ENCODE results near the gene HUWE1. TPM values are rescaled to one million over a fixed set of nuclear protein-coding genes. Genes with fewer than 3 reads are reported as not detected.
"Not testable (repeated sequence)": the region's sequence is repeated elsewhere in the genome, so short reads cannot be mapped to it uniquely, and the experiment has no call there.

HUWE1 gene
- total RNA-seq, 2 donors from 2014 or later = 102 to 169 TPM

DNA sequence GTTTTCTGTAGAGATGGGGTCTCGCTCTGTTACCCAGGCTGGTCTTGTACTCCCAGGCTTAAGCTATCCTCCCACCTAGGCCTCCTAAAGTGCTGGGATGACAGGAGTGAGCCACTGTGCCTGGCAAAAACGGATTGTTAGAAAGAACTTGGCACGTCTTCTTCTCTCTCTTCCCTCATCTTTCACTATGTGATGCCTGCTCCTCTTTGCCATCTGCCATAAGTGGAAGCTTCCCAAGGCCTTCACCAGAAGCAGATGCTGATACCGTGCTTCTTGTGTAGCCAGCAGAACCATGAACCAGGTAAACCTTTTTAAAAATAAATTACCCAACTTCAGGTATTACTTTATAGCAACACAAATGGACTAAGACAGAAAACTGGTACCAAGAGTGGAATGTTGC lies 36.9 kb upstream of the HUWE1 start:
- H3K27ac ChIP-seq = no peak overlapping the region
- no peak for ATAC-seq (ENCODE audit: insufficient number of reproducible peaks, low FRiP score, low read depth)
- H3K4me1 ChIP-seq (ENCODE audit: control insufficient read depth in 1 of 2, low read depth in 2 of 2) = no peaks in the 10 kb centered on the region
- TF ChIP-seq, protein P1, sequence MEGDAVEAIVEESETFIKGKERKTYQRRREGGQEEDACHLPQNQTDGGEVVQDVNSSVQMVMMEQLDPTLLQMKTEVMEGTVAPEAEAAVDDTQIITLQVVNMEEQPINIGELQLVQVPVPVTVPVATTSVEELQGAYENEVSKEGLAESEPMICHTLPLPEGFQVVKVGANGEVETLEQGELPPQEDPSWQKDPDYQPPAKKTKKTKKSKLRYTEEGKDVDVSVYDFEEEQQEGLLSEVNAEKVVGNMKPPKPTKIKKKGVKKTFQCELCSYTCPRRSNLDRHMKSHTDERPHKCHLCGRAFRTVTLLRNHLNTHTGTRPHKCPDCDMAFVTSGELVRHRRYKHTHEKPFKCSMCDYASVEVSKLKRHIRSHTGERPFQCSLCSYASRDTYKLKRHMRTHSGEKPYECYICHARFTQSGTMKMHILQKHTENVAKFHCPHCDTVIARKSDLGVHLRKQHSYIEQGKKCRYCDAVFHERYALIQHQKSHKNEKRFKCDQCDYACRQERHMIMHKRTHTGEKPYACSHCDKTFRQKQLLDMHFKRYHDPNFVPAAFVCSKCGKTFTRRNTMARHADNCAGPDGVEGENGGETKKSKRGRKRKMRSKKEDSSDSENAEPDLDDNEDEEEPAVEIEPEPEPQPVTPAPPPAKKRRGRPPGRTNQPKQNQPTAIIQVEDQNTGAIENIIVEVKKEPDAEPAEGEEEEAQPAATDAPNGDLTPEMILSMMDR (IDR thresholded peaks at IDR 0.05) = no peak
- no peak for DNase-seq (ENCODE audit: low spot score)
- H3K9me3 ChIP-seq = no peaks in the 10 kb centered on the region
- H3K4me3 ChIP-seq = no peak overlapping the region
- H3K27me3 ChIP-seq (replicated peaks; ENCODE audit: insufficient read depth) = no peaks in the 10 kb centered on the region
- H3K36me3 ChIP-seq = no peaks in the 10 kb centered on the region

DNA sequence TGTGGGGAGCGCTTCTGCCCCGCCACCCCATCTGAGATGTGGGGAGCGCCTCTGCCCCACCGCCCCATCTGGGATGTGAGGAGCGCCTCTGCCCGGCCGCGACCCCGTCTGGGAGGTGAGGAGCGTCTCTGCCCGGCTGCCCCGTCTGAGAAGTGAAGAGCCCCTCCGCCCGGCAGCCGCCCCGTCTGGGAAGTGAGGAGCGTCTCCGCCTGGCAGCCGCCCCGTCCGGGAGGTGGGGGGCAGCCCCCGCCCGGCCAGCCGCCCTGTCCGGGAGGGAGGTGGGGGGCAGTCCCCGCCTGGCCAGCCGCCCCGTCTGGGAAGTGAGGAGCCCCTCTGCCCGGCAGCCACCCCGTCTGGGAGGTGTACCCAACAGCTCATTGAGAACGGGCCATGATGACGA lies 35.1 kb upstream of the HUWE1 start:
- not testable (repeated sequence) for H3K4me3 ChIP-seq; DNase-seq (ENCODE audit: low spot score); H3K9me3 ChIP-seq; H3K4me1 ChIP-seq (ENCODE audit: control insufficient read depth in 1 of 2, low read depth in 2 of 2); ATAC-seq (ENCODE audit: insufficient number of reproducible peaks, low FRiP score, low read depth); H3K36me3 ChIP-seq; H3K27me3 ChIP-seq (replicated peaks; ENCODE audit: insufficient read depth); H3K27ac ChIP-seq

DNA sequence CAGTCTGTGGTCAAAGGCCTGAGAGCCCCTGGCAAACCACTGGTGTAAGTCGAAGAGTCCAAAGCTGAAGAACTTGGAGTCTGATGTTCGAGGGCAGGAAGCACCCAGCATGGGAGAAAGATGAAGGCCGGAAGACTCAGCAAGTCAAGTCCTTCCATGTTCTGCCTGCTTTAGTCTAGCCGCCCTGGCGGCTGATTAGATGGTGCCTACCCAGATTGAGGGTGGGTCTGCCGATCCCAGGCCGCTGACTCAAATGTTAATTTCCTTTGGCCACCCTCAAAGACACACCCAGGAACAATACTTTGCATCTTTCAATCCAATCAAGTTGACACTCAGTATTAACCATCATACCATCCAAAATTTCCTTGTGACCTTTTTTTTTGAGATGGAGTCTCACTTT lies 33.1 kb upstream of the HUWE1 start:
- not testable (repeated sequence) for H3K9me3 ChIP-seq; H3K36me3 ChIP-seq; H3K27me3 ChIP-seq (replicated peaks; ENCODE audit: insufficient read depth); H3K4me3 ChIP-seq; ATAC-seq (ENCODE audit: insufficient number of reproducible peaks, low FRiP score, low read depth); H3K4me1 ChIP-seq (ENCODE audit: control insufficient read depth in 1 of 2, low read depth in 2 of 2); H3K27ac ChIP-seq; DNase-seq (ENCODE audit: low spot score)

DNA sequence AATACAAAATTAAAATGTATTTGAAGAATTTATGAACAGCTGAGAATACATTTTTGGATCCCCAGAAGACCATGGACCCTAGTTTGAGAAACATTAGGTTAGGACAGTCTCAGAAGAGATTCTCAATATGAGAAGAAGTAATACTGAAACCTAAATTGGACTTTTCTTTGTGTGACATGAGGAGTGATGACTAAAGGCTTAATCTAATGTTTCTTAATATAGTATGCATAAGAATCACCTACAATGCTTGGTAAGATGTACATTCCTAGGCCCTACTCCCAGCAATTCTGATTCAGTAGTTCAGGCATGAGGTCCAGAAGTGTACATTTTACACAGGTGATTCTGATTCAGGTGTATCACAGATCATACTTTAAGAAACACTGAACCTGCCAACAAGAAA lies 31.6 kb upstream of the HUWE1 start:
- DNase-seq (ENCODE audit: low spot score) (no peak), ATAC-seq (ENCODE audit: insufficient number of reproducible peaks, low FRiP score, low read depth) (no peak)
- no peak overlapping the region for H3K27ac ChIP-seq
- H3K4me3 ChIP-seq = no peak overlapping the region
- H3K9me3 ChIP-seq = no peaks in the 10 kb centered on the region
- TF ChIP-seq, protein P1 (IDR thresholded peaks at IDR 0.05) = no peak
- no peaks in the 10 kb centered on the region for H3K27me3 ChIP-seq (replicated peaks; ENCODE audit: insufficient read depth)
- H3K36me3 ChIP-seq = no peaks in the 10 kb centered on the region
- no peaks in the 10 kb centered on the region for H3K4me1 ChIP-seq (ENCODE audit: control insufficient read depth in 1 of 2, low read depth in 2 of 2)

DNA sequence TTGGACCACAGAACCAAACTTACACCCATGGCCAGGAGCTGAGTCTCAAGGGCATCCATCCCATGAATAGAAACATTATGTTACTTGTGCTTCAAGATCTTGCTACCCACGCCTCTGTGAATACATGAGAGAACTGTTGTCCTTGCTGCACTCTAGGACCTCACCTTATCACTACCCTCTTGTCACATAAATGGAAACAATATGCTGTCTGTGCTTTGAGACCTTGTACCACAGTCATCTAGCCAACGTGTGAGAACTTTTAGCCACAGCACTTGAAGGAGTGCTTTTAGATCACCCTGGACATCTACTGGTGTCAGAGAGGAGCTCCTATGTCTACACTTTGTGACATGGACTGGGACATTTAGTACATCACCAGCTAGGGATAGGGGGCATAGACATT lies 30.7 kb upstream of the HUWE1 start:
- TF ChIP-seq, protein P1 (IDR thresholded peaks at IDR 0.05) = no peak
- no peaks in the 10 kb centered on the region for H3K9me3 ChIP-seq
- no peaks in the 10 kb centered on the region for H3K27me3 ChIP-seq (replicated peaks; ENCODE audit: insufficient read depth)
- no peak for ATAC-seq (ENCODE audit: insufficient number of reproducible peaks, low FRiP score, low read depth)
- H3K27ac ChIP-seq = no peak overlapping the region
- no peaks in the 10 kb centered on the region for H3K4me1 ChIP-seq (ENCODE audit: control insufficient read depth in 1 of 2, low read depth in 2 of 2)
- no peak overlapping the region for H3K4me3 ChIP-seq
- H3K36me3 ChIP-seq = no peaks in the 10 kb centered on the region
- DNase-seq (ENCODE audit: low spot score) = no peak

DNA sequence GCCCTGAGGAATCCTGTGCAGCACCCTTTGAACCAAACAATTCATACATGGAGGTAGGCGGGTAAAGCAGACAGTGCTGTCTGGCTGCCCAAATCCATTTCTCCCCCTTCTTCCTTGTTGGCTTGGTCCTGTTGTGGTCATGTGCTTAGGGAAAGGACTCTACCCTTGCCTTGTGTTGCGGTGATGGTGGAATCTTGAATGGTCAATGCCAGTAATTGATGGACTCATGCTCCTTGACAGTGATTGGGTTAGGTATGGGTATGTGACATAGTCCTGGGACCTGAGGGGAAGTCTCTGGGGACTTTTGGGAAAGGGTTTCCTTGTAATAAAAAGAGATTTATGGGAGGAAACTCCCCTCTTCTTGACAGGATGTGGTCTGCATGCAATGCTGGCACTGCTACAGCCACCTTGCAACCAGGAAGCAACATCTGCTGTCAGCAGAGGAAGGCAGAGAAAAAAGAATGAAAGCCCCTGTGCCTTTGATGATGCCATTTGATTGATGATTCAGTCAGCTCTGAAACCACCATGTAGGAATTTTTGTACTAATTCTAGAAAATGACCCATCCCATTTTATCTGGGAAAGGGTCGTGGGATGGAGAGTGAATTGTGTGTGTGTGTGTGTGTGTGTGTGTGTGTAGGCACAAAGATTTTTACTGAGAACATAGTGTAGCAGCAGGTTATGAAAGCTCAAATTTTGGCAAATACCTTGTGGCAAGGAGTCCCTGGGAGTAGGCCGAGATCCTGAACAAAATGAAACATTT lies 30.0 kb upstream of the HUWE1 start:
- TF ChIP-seq, protein P1 (IDR thresholded peaks at IDR 0.05) = no peak
- no peak overlapping the region for H3K27ac ChIP-seq

More for the DNA sequence above, 30.0 kb upstream of the HUWE1 start:
- H3K4me3 ChIP-seq = no peak overlapping the region
- H3K4me1 ChIP-seq (ENCODE audit: control insufficient read depth in 1 of 2, low read depth in 2 of 2) = no peaks in the 10 kb centered on the region
- H3K27me3 ChIP-seq (replicated peaks; ENCODE audit: insufficient read depth) = no peaks in the 10 kb centered on the region
- H3K36me3 ChIP-seq = no peaks in the 10 kb centered on the region
- DNase-seq (ENCODE audit: low spot score) (no peak), ATAC-seq (ENCODE audit: insufficient number of reproducible peaks, low FRiP score, low read depth) (no peak)
- no peaks in the 10 kb centered on the region for H3K9me3 ChIP-seq
